ENCODE data around the gene ELF2.

DNA sequence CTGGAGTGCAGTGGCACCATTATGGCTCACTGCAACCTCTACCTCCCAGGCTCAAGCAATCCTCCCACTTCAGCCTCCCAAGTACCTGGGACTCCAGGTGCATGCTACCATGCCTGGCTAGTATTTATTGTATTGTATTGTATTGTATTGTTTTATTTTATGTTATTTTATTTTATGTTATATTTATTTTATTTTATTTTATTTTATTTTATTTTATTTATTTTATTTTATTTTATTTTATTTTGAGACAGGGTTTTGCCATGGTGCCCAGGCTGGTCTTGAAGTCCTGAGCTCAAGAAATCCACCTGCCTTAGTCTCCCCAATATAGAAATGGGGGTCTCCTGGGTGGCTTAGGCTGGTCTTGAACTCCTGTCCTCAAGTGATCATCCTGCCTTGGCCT lies 42.6 kb downstream of the ELF2 start:
- TF ChIP-seq CTCF (IDR thresholded peaks at IDR 0.05) = no peak
- TF ChIP-seq POLR2A (IDR thresholded peaks at IDR 0.05) = no peak
- no peak for TF ChIP-seq POLR2AphosphoS5 (IDR thresholded peaks at IDR 0.05)

Data from breast epithelium (tissue), 3 donors.